Activated naive CD4-positive, alpha-beta T cell treated with anti-CD3 and anti-CD28 coated beads for 36 hours (primary cell): Measurements from ENCODE around the gene MEF2C. TPM values are rescaled to one million over a fixed set of nuclear protein-coding genes. Genes with fewer than 3 reads are reported as not detected.

ENCODE experiments used
- CTCF ChIA-PET: fragments of 350-600 bp; sonication (Branson Sonifier 250); formaldehyde crosslinking; loops from one replicate; lab custom pipeline; 2021; ENCODE audit warnings: antibody characterized with exemption; lab: Charles Lee
- DNase-seq: peaks from one replicate; pipeline ENCODE4 v3.0.0-alpha.2; 2020
- H3K27ac Mint-ChIP-seq: one replicate; pipeline ENCODE4 v1.8.0; 2021; ENCODE audit warnings: mild to moderate bottlenecking, mixed read lengths
- H3K27me3 Mint-ChIP-seq: one replicate; pipeline ENCODE4 v1.8.0; 2021; ENCODE audit warnings: low read depth, mixed read lengths
- H3K36me3 Mint-ChIP-seq: one replicate; pipeline ENCODE4 v1.8.0; 2021; ENCODE audit warnings: low read depth, mixed read lengths
- H3K4me1 Mint-ChIP-seq: one replicate; pipeline ENCODE4 v1.8.0; 2021; ENCODE audit warnings: low read depth, mixed read lengths
- H3K4me3 Mint-ChIP-seq: one replicate; pipeline ENCODE4 v1.8.0; 2021; ENCODE audit warnings: mild to moderate bottlenecking, moderate library complexity, mixed read lengths
- H3K9me3 Mint-ChIP-seq: one replicate; pipeline ENCODE4 v1.8.0; 2021; ENCODE audit warnings: mixed read lengths
- intact Hi-C: fragments of 100-400 bp; cut with micrococcal nuclease; formaldehyde crosslinking; loops from one replicate; pipeline ENCODE4 v1.15.1; 2023
- total RNA-seq, 2 experiments: library from RNA; stranded (reverse); gene quantifications; one replicate each; pipeline ENCODE4 v1.2.3, GENCODE V29; 2021

MEF2C gene
- total RNA-seq, 2 experiments from 2014 or later: not detected

DNA sequence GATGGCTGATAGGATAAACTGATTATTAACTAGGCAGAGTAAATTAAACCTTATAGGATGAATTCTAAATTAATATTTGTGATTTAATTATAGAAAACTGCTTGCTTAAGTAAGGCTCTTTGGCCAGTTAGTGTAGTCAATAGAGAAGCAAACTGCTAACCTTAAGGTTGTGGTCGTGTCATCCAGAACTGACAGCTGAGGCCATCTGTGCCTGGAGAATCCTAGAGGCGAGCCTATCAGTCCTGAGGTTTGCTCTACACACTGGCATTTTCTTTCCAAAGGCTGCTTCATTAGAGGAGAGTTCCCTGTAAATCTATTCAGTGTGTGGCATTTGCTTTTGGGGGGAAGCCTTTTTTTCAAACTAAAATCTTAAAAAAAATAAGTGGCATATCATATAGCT lies 169.2 kb downstream of the MEF2C start:
- Mint-ChIP-seq H3K4me1 (no peaks in the 10 kb centered on the region), H3K27me3 (peaks cover 15% of the 10 kb centered on the region), H3K9me3 (no peaks in the 10 kb centered on the region), H3K4me3 (no peak overlapping the region), H3K27ac (no peak overlapping the region), H3K36me3 (no peaks in the 10 kb centered on the region)
- CTCF ChIA-PET: no interaction called here
- intact Hi-C loops: no loop called here
- DNase-seq: no peak

DNA sequence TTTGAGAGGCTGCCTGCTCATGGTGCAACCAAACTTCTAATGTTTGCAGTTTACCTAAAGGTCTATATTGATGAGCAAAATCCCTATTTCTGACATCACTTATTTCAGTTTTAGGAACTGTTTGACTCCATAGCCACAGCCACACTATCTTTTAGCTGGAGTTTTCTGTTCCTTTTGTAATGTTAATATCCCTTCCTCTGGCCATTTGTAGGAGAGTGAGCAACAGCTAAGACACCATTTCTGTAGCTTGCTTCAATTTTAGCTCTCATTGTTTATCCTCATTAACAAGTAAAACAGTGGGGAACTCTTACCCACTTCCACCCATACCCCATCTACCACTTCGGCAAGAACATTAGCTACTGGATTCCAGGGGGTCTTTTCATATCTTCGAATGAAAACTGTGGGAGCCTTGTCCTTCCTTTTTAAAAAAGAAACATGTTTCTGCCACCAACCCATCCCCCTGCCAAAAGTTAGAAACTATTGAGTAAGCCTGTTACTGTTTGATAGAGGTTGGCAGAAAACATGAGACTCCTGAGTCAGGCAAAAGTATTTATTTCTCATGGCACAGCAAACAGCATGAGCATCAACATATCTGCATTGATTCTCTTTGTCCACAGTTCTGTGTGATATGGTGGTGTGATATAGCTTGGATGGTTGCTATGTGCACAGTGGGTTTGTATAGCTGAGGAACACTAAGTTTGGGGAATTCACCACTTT lies 174.1 kb downstream of the MEF2C start:
- CTCF ChIA-PET: interaction anchor here (1.1 kb wide), 1 partner anchor 19 kb away, joined by 3 read pairs; no protein-coding TSS in a partner anchor
- intact Hi-C loops: no loop called here
- peaks cover 20% of the 10 kb centered on the region for H3K27me3 Mint-ChIP-seq
- H3K9me3 Mint-ChIP-seq: no peaks in the 10 kb centered on the region
- H3K4me3 Mint-ChIP-seq: no peak overlapping the region
- no peak overlapping the region for H3K27ac Mint-ChIP-seq
- H3K4me1 Mint-ChIP-seq: no peaks in the 10 kb centered on the region
- DNase-seq: no peak
- no peaks in the 10 kb centered on the region for H3K36me3 Mint-ChIP-seq

DNA sequence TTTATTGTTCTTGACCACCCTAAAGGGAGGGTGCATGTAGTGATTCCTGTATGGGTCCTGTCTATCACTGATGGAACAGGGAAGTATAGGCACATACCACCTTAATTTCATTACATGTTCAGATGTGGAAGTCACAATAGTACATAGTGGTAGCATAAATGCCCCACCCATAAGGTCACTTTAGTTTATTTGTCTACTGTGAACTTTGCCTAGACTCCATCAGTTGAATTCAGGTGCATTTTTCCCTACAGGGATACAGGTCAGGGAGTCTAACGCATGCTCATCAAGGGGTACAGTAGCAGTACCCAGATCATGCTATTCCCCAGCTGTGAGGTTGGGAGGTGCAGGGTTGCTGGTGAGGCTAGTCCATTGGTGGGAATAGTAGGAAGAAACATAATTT lies 175.0 kb downstream of the MEF2C start:
- Mint-ChIP-seq H3K27me3 (peaks cover 20% of the 10 kb centered on the region), H3K9me3 (no peaks in the 10 kb centered on the region), H3K36me3 (no peaks in the 10 kb centered on the region), H3K27ac (no peak overlapping the region), H3K4me1 (no peaks in the 10 kb centered on the region), H3K4me3 (no peak overlapping the region)
- CTCF ChIA-PET: interaction anchor here (1.1 kb wide), 1 partner anchor 19 kb away, joined by 3 read pairs; no protein-coding TSS in a partner anchor
- intact Hi-C loops: no loop called here
- no peak for DNase-seq

DNA sequence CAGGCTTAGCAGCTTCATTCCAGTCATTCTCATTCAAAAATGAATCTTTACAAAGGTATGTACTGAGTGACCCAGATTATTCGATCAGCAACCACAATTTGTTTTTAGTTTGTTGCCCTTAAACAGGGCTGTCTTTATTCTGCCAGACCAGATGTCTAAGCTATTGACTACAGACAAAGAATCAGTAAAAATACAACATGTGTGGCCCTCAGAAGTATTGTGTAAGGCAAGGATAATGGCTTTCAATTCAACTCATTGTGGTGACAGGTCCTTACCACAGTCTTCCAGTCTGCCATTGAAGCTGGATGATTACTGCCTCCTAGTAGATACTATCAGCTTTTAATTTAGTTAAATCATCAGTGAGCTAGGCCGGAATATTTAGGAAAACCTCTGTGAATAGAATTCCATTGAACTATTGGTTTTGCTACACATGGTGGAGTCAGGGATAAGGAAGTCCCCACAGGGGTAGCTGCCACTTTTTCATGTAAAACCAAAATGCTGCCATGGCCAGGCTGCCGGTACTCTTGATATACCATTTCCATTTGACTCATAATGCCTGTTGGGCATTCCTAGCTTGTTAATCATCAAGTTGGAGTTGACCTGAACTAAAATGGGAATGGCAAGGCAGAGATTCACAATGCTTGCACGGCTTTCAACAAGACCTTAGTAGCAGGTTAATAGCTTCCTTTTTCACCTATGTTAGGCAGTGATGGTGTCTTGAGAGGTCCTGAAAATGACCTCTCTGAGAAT lies 175.6 kb downstream of the MEF2C start:
- CTCF ChIA-PET: interaction anchor here (0.7 kb wide), 1 partner anchor 1688 kb away, joined by 4 read pairs; no protein-coding TSS in a partner anchor
- Mint-ChIP-seq H3K9me3 (no peaks in the 10 kb centered on the region), H3K27ac (no peak overlapping the region), H3K27me3 (peaks cover 20% of the 10 kb centered on the region), H3K4me3 (no peak overlapping the region), H3K4me1 (no peaks in the 10 kb centered on the region), H3K36me3 (no peaks in the 10 kb centered on the region)
- intact Hi-C loops: no loop called here
- DNase-seq: no peak

DNA sequence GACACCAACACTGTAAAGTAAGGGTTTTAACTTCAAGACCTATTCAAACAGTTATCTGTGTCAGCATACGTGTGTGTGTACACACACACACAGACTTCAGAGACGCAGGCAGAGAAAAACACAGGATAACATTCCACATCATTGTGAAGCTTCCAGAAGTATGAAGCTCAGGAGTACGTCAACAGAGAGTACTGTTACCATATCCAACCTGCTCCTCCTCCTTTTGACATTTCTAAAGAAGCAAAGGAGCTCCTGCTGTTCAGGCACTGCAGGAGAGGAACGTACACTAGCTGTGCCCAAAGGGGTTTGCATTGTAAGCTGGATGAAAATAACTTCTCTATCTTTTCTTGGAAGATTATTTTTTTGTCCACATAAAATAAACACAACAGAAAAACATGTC lies 180.7 kb downstream of the MEF2C start:
- no peak overlapping the region for H3K27ac Mint-ChIP-seq
- H3K9me3 Mint-ChIP-seq: no peaks in the 10 kb centered on the region
- no peak for DNase-seq
- H3K36me3 Mint-ChIP-seq: no peaks in the 10 kb centered on the region
- CTCF ChIA-PET: interaction anchor here (1.8 kb wide), 1 partner anchor 12 kb away, joined by 9 read pairs; no protein-coding TSS in a partner anchor
- no peak overlapping the region for H3K4me3 Mint-ChIP-seq
- peaks cover 38% of the 10 kb centered on the region for H3K27me3 Mint-ChIP-seq
- H3K4me1 Mint-ChIP-seq: no peaks in the 10 kb centered on the region
- intact Hi-C loops: no loop called here

DNA sequence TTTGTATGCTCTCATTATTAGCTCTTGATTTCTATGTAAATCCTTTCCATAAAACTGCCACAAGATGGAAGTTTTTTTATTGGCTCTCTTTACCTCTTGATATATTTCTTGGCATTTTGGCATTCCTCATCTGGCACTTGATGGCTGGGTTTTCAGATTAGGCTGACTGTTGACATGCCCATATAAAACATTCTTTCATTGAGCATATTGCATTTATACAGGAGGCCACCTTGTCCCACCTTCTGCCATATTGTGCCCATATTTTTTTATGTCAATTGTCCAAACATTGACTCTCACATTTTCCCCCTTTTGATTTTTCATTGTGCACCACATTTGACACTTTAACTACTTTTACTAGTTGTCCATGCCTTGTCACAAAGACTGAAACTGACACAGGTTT lies 182.9 kb downstream of the MEF2C start:
- no peak for DNase-seq
- H3K27me3 Mint-ChIP-seq: peaks cover 48% of the 10 kb centered on the region
- H3K27ac Mint-ChIP-seq: no peak overlapping the region
- no peaks in the 10 kb centered on the region for H3K4me1 Mint-ChIP-seq
- no peak overlapping the region for H3K4me3 Mint-ChIP-seq
- CTCF ChIA-PET: interaction anchor here (1.1 kb wide), 1 partner anchor 32 kb away, joined by 4 read pairs; no protein-coding TSS in a partner anchor
- no peaks in the 10 kb centered on the region for H3K9me3 Mint-ChIP-seq
- no peaks in the 10 kb centered on the region for H3K36me3 Mint-ChIP-seq
- intact Hi-C loops: no loop called here

DNA sequence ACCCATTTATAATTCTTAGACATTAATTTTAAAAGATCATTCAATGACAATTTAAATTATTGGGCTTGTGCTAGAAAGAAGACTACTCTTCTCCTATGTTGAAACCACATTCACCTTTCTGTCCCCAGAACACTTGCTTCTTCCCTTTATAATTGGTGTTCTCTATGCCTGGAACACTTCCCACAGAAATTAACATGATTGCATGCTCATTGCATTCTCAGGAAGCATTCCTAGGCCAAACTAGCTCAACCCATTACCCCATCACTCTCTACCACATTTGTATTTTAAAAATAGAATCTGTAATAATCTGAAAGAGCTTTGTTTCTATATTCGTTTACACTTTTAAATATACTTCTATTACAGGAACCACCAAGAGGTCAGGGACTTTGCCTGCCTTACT lies 184.7 kb downstream of the MEF2C start:
- Mint-ChIP-seq H3K36me3 (no peaks in the 10 kb centered on the region), H3K9me3 (no peaks in the 10 kb centered on the region), H3K27me3 (peaks cover 59% of the 10 kb centered on the region), H3K4me3 (no peak overlapping the region), H3K27ac (no peak overlapping the region), H3K4me1 (no peaks in the 10 kb centered on the region)
- no peak for DNase-seq
- CTCF ChIA-PET: interaction anchor here (0.7 to 1.3 kb wide), 2 partner anchors 29 to 1348 kb away, joined by 3 read pairs; no protein-coding TSS in a partner anchor
- intact Hi-C loops: no loop called here

DNA sequence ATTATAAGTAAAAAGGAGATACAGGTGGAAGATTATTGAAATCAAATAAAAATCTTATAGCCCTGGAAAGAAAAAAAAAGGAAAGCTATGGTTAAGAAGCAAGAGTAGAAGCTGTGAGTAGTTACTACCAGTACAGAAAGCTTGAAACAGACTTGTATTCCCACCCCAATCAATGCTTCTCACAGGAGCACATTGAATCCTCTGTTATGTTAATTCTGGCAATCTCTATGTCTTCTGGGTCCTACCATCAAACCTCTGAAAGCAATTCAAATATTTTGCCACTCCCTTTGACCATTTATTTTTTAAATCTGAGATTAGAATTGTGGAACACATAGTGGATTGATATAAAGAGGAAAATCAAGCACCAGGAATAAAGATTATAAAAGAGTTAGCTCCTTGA lies 186.5 kb downstream of the MEF2C start:
- Mint-ChIP-seq H3K4me3 (no peak overlapping the region), H3K4me1 (peaks cover 13% of the 10 kb centered on the region), H3K36me3 (no peaks in the 10 kb centered on the region), H3K9me3 (no peaks in the 10 kb centered on the region), H3K27ac (no peak overlapping the region), H3K27me3 (peaks cover 71% of the 10 kb centered on the region)
- CTCF ChIA-PET: interaction anchor here (0.5 to 1.3 kb wide), 5 partner anchors 12 to 914 kb away, joined by 3 to 5 read pairs (median 3); no protein-coding TSS in a partner anchor
- intact Hi-C loops: no loop called here
- no peak for DNase-seq

DNA sequence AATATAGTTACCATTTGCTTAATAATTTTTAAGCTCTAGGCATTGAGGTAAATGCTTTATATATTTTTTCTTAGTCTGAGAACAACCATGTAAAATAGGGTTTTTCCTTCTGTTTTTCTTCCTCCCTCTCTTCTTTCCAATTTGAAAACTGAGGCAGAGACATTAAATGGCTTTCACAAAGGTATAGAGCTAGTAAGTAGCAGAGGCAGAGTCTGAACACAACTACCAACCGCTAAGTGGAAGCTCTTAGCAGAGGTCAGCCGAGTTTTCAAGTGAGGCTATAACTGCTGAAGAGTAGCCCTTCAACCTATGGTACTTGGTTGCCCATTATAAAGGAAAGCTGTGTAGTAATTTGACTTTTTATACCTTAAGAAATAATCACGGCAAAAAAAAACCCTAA lies 187.1 kb downstream of the MEF2C start:
- DNase-seq: no peak
- H3K27ac Mint-ChIP-seq: no peak overlapping the region

DNA sequence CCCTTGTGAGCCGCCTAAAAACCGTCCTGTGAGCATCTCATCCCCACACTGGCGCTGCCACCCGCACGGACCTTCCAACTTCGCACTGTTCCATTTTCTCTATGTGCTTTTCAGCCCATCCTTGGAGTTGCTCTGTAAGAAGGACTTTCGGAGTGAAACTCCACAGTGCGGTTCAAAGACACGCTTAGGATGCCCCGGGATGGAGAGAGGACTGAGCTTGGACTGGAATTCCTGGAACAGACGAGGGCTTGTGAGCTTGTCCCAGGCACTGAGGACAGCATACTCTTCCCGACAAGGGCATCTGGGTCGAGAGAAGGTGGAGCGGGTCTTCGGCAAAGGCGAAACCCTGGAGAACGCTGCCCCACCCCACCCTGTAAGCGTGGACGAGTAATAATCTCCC lies 187.8 kb downstream of the MEF2C start:
- Mint-ChIP-seq H3K36me3 (no peaks in the 10 kb centered on the region), H3K27ac (no peak overlapping the region), H3K4me1 (peaks cover 25% of the 10 kb centered on the region), H3K27me3 (peaks cover 79% of the 10 kb centered on the region), H3K4me3 (no peak overlapping the region), H3K9me3 (no peaks in the 10 kb centered on the region)
- CTCF ChIA-PET: interaction anchor here (0.8 to 1.4 kb wide), 5 partner anchors 10 to 311 kb away, joined by 3 to 6 read pairs (median 3); no protein-coding TSS in a partner anchor
- no peak for DNase-seq
- intact Hi-C loops: no loop called here

More for the DNA sequence above, 187.1 kb downstream of the MEF2C start:
- H3K27me3 Mint-ChIP-seq: peaks cover 75% of the 10 kb centered on the region
- H3K4me3 Mint-ChIP-seq: no peak overlapping the region
- H3K36me3 Mint-ChIP-seq: no peaks in the 10 kb centered on the region
- no peaks in the 10 kb centered on the region for H3K9me3 Mint-ChIP-seq
- CTCF ChIA-PET: interaction anchor here (0.5 to 1.4 kb wide), 8 partner anchors 11 to 914 kb away, joined by 3 to 6 read pairs (median 3); no protein-coding TSS in a partner anchor
- intact Hi-C loops: no loop called here
- H3K4me1 Mint-ChIP-seq: peaks cover 18% of the 10 kb centered on the region

DNA sequence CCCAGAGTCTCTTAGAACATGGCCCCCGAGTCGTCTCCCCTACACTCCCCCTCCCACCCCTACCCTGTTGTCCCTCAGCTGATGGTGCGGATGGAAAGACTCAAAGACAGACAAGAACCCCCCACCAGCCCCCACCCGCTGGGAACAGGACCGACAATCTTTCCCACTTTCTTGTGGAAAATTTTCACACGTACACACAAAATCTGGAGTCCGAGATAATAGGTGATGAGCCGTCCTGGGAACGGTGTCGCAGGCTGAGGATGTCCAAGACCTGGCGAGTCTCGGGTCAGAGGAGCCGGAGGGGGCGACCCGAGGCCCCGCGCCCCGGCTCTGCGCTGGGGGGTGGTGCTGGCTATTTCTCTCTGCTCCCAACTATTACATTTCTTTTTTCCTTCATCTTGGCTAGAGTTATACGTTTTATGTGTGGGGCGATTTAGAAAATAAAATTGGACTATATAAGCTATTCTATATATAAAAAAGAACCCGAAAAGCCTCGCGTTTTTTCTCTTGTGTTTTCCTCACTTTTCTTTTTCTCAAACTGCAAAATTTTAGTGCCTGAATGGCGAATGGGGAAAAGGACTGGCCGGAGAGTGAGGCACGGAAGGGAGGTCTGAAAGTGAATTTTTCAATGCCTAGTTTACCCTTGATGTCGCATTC lies 188.8 kb downstream of the MEF2C start:
- intact Hi-C loops: loop anchor here (5.0 kb wide), 1 partner anchor 1282 kb away; the partner anchor contains the start of gene CCNH
- no peak for DNase-seq
- Mint-ChIP-seq H3K4me1 (peaks cover 28% of the 10 kb centered on the region), H3K36me3 (no peaks in the 10 kb centered on the region), H3K27ac (no peak overlapping the region), H3K27me3 (peaks cover 75% of the 10 kb centered on the region), H3K4me3 (no peak overlapping the region), H3K9me3 (no peaks in the 10 kb centered on the region)
- CTCF ChIA-PET: interaction anchor here (0.6 to 4.4 kb wide), 3 partner anchors 310 to 1589 kb away, joined by 3 to 33 read pairs (median 3); no protein-coding TSS in a partner anchor
